ENCODE measurements around the gene MSH3.

GRCh38 chr5:80915716-80916115, 261.3 kb downstream of the MSH3 start:
- TF ChIP-seq, protein P1, sequence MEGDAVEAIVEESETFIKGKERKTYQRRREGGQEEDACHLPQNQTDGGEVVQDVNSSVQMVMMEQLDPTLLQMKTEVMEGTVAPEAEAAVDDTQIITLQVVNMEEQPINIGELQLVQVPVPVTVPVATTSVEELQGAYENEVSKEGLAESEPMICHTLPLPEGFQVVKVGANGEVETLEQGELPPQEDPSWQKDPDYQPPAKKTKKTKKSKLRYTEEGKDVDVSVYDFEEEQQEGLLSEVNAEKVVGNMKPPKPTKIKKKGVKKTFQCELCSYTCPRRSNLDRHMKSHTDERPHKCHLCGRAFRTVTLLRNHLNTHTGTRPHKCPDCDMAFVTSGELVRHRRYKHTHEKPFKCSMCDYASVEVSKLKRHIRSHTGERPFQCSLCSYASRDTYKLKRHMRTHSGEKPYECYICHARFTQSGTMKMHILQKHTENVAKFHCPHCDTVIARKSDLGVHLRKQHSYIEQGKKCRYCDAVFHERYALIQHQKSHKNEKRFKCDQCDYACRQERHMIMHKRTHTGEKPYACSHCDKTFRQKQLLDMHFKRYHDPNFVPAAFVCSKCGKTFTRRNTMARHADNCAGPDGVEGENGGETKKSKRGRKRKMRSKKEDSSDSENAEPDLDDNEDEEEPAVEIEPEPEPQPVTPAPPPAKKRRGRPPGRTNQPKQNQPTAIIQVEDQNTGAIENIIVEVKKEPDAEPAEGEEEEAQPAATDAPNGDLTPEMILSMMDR (IDR thresholded peaks at IDR 0.05; ENCODE audit: insufficient read depth, low read depth, low read length): no peak
- no peak for TF ChIP-seq EZH2 (IDR thresholded peaks at IDR 0.05; ENCODE audit: insufficient read depth, low read length)
